Calu3 (cell line): ENCODE measurements around the gene CCDC92. TPM values are rescaled to one million over a fixed set of nuclear protein-coding genes. Genes with fewer than 3 reads are reported as not detected.

ENCODE experiments used
- BruUV-seq: library from RNA; stranded (reverse); fragments of 400-500 nt; replicated peaks from 2 replicates; lab custom pipeline; 2021; lab: Mats Ljungman, UMichigan
- CTCF ChIA-PET: fragments of 300-600 bp; sonication (Branson Sonifier 250); formaldehyde crosslinking; loops from one replicate; lab custom pipeline; 2022; ENCODE audit warnings: antibody characterized with exemption; lab: Charles Lee
- DNase-seq: peaks from one replicate; pipeline ENCODE4 v3.0.0; 2022
- H3K27ac Mint-ChIP-seq: one replicate; pipeline ENCODE4 v1.8.0; 2022; ENCODE audit warnings: mixed read lengths; ENCODE audit not compliant: unreplicated experiment
- H3K27me3 Mint-ChIP-seq: one replicate; pipeline ENCODE4 v1.8.0; 2022; ENCODE audit warnings: mixed read lengths; ENCODE audit not compliant: unreplicated experiment
- H3K36me3 Mint-ChIP-seq: one replicate; pipeline ENCODE4 v1.8.0; 2022; ENCODE audit warnings: mild to moderate bottlenecking, moderate library complexity, mixed read lengths; ENCODE audit not compliant: insufficient read depth, unreplicated experiment
- H3K4me1 Mint-ChIP-seq: one replicate; pipeline ENCODE4 v1.8.0; 2022; ENCODE audit warnings: mild to moderate bottlenecking, low read depth, mixed read lengths; ENCODE audit not compliant: unreplicated experiment
- H3K4me3 Mint-ChIP-seq: one replicate; pipeline ENCODE4 v1.8.0; 2022; ENCODE audit warnings: mild to moderate bottlenecking, low read depth, moderate library complexity, mixed read lengths; ENCODE audit not compliant: unreplicated experiment
- H3K9me3 Mint-ChIP-seq: one replicate; pipeline ENCODE4 v1.8.0; 2022; ENCODE audit warnings: low read depth, mixed read lengths; ENCODE audit not compliant: unreplicated experiment
- intact Hi-C: fragments of 100-400 bp; cut with micrococcal nuclease; formaldehyde crosslinking; loops from one replicate; pipeline ENCODE4 v1.10.0; 2022; ENCODE audit not compliant: unreplicated experiment
- total RNA-seq: library from RNA; stranded (reverse); gene quantifications from 2 replicates; pipeline ENCODE4 v1.2.3, GENCODE V29; 2022
- TF ChIP-seq, protein P1 (sequence below): fragments of 200-600 bp; IDR thresholded peaks from one replicate; pipeline ENCODE4 v1.8.0; 2022; ENCODE audit warnings: antibody characterized with exemption; ENCODE audit not compliant: unreplicated experiment

CCDC92 gene
- total RNA-seq, 1 experiment from 2014 or later, result 35.0 TPM

DNA sequence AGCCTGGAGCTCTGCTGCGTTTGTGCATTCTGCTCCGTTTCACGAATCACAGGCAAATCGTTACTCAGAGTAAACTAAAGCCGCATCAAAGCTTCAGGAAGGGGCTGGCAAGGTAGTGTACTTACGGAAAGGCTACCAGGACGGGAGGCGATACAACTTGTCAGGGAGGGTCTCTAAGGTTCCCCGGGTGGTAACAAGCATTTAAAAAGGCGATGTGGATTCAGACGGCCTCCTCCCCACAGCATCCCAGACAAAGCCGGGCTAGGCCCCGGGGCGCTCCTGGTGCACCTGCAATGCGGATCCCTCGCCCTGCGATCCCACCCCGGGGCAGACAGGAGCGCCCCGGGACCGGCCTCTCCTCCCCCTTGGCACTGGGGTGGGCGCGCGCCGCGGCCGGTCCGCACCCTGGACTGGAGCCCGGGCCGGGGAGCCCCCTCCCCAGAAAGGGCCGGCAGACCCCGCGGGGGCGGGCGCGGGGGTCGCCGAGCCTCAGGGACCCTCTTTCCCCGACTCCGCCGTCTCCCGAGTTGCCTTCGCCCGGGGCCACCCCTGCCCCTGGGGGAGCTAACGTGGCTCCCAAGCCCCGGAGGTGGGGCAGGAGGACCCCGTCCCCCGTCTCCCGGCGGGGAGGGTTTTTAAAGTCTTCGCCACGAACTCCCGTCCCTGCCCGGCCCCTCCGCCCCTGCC is 718 bp downstream of the CCDC92 start:
- CTCF ChIA-PET, result interaction anchor here (1.0 to 1.5 kb wide), 2 partner anchors 15 to 19 kb away, joined by 3 to 4 read pairs; no protein-coding TSS in a partner anchor
- no peaks in the 10 kb centered on the region for H3K27me3 Mint-ChIP-seq
- peaks cover 31% of the 10 kb centered on the region for H3K4me1 Mint-ChIP-seq
- TF ChIP-seq, protein P1, sequence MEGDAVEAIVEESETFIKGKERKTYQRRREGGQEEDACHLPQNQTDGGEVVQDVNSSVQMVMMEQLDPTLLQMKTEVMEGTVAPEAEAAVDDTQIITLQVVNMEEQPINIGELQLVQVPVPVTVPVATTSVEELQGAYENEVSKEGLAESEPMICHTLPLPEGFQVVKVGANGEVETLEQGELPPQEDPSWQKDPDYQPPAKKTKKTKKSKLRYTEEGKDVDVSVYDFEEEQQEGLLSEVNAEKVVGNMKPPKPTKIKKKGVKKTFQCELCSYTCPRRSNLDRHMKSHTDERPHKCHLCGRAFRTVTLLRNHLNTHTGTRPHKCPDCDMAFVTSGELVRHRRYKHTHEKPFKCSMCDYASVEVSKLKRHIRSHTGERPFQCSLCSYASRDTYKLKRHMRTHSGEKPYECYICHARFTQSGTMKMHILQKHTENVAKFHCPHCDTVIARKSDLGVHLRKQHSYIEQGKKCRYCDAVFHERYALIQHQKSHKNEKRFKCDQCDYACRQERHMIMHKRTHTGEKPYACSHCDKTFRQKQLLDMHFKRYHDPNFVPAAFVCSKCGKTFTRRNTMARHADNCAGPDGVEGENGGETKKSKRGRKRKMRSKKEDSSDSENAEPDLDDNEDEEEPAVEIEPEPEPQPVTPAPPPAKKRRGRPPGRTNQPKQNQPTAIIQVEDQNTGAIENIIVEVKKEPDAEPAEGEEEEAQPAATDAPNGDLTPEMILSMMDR, result no peak
- peak overlapping the region; percentile 80 for H3K4me3 Mint-ChIP-seq
- peak overlapping the region; percentile 43 for H3K27ac Mint-ChIP-seq
- no TSS peak for BruUV-seq
- DNase-seq, result peak; percentile 58
- H3K36me3 Mint-ChIP-seq, result peaks cover 52% of the 10 kb centered on the region
- intact Hi-C loops, result no loop called here
- no peaks in the 10 kb centered on the region for H3K9me3 Mint-ChIP-seq

DNA sequence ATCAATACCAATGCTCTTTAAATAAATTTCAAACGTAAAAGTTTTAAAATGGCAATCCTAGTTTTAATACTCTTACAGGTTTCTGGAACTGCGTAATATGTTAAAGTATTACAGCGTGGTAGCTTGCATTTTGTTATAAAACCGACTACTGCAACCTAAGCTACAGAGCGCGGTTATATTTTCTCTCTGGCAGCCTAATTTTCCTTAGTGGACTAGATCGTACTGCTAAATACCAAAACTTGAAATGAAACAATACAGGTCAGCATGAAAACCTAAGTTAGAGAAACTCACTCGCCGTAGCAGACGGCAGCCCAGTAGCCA is 1.2 kb downstream of the CCDC92 start:
- peak overlapping the region; percentile 43 for H3K27ac Mint-ChIP-seq
- H3K4me3 Mint-ChIP-seq, result peak overlapping the region; percentile 80
- peaks cover 47% of the 10 kb centered on the region for H3K36me3 Mint-ChIP-seq
- no peak for DNase-seq
- peaks cover 31% of the 10 kb centered on the region for H3K4me1 Mint-ChIP-seq
- CTCF ChIA-PET, result interaction anchor here (1.0 to 1.5 kb wide), 2 partner anchors 16 to 19 kb away, joined by 3 to 4 read pairs; no protein-coding TSS in a partner anchor
- intact Hi-C loops, result no loop called here
- TF ChIP-seq, protein P1, result no peak
- no peaks in the 10 kb centered on the region for H3K27me3 Mint-ChIP-seq
- TSS peak; percentile 60 for BruUV-seq
- H3K9me3 Mint-ChIP-seq, result no peaks in the 10 kb centered on the region

DNA sequence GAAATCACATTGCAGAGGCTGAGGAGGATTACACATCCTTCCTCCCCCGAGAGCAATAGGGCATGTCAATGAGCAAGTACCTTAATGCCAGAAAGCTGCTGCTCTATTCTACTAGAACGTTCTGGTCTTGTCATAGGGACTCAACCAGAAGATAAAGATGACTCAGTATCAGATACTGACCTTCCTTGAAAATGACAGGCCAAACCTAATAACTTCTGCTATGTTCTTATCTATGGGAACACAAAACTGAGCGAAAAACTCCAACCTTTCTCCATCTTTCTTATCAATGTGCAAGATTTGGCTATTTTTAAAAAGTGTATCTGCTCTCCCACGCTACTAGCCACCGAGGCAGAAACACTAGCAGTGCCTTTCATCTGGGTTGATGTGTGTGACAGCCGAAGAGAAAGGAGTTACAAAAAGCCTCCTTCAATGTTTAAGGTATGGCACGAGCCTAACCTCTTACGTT is 5.5 kb downstream of the CCDC92 start:
- DNase-seq, result no peak
- no peaks in the 10 kb centered on the region for H3K9me3 Mint-ChIP-seq
- H3K4me3 Mint-ChIP-seq, result no peak overlapping the region

DNA sequence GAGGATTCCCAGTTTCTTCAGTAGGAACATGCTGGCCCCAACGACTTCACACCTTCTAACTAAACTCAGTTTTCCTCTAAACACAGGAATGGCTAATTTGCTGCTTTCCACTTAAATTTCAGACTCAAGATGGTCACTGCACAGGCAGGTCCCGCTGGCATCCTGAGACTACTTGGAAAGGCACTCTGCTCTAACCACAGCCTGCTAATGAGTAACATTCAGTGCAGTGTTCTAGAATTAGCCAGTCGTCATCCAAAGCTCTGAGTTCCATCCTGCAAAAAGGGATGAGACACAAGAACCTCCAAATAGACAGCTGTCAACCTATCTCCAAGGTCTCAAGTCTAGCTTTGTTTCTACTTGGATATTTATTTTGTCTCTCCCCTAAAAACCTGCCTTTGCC is 6.0 kb downstream of the CCDC92 start:
- Mint-ChIP-seq H3K4me1 (peaks cover 13% of the 10 kb centered on the region), H3K27ac (no peak overlapping the region)

More for the DNA sequence above, 5.5 kb downstream of the CCDC92 start:
- H3K27ac Mint-ChIP-seq, result no peak overlapping the region
- peaks cover 10% of the 10 kb centered on the region for H3K36me3 Mint-ChIP-seq
- H3K27me3 Mint-ChIP-seq, result no peaks in the 10 kb centered on the region
- intact Hi-C loops, result no loop called here
- TF ChIP-seq, protein P1, result no peak
- H3K4me1 Mint-ChIP-seq, result peaks cover 13% of the 10 kb centered on the region
- CTCF ChIA-PET, result no interaction called here
- BruUV-seq, result no TSS peak

More for the DNA sequence above, 6.0 kb downstream of the CCDC92 start:
- CTCF ChIA-PET, result no interaction called here
- Mint-ChIP-seq H3K36me3 (peaks cover 5% of the 10 kb centered on the region), H3K9me3 (no peaks in the 10 kb centered on the region), H3K27me3 (no peaks in the 10 kb centered on the region), H3K4me3 (no peak overlapping the region)
- TF ChIP-seq, protein P1, result no peak
- BruUV-seq, result no TSS peak
- no peak for DNase-seq
- intact Hi-C loops, result no loop called here
